GM13976 (cell line): Measurements from ENCODE around the gene PTTG1IP.

Experiments
- DNase-seq: peaks from one replicate; pipeline ENCODE4 v3.0.0; 2012; ENCODE audit warnings: low spot score
- in situ Hi-C: fragments of 300-500 bp; cut with MboI; formaldehyde crosslinking; loops from one replicate; pipeline ENCODE4 v1.12.0; 2022; ENCODE audit warnings: low sequenced_read_pairs, mixed read lengths, inconsistent platforms; ENCODE audit not compliant: unreplicated experiment
- TF ChIP-seq, protein P1 (sequence below): IDR thresholded peaks from 2 replicates; pipeline ENCODE4 v1.5.1; 2012; ENCODE audit warnings: borderline replicate concordance, mild to moderate bottlenecking; ENCODE audit not compliant: insufficient read depth; ENCODE audit errors: extremely low read depth, missing control alignments, control extremely low read depth

PTTG1IP gene

DNA sequence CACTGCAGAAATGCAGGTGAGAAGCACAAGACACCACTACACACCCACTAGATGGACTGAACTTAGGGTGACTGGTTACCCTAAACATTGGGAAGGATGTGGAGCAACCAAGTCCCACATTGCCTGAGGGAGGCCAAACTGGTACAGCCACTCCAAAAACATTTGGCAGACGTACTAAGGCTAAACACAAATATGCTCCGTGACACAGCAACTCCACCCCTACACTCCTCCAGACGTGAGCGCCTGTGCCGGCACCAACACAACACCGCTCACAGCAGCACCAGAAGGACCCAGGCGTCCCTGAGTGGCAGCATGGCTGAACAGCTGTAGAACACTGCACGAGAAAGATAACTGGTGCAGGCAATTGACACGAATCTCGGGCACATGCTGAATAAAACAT lies 14.7 kb downstream of the PTTG1IP start:
- in situ Hi-C loops = no loop called here
- no peak for DNase-seq
- TF ChIP-seq, protein P1, sequence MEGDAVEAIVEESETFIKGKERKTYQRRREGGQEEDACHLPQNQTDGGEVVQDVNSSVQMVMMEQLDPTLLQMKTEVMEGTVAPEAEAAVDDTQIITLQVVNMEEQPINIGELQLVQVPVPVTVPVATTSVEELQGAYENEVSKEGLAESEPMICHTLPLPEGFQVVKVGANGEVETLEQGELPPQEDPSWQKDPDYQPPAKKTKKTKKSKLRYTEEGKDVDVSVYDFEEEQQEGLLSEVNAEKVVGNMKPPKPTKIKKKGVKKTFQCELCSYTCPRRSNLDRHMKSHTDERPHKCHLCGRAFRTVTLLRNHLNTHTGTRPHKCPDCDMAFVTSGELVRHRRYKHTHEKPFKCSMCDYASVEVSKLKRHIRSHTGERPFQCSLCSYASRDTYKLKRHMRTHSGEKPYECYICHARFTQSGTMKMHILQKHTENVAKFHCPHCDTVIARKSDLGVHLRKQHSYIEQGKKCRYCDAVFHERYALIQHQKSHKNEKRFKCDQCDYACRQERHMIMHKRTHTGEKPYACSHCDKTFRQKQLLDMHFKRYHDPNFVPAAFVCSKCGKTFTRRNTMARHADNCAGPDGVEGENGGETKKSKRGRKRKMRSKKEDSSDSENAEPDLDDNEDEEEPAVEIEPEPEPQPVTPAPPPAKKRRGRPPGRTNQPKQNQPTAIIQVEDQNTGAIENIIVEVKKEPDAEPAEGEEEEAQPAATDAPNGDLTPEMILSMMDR = no peak

DNA sequence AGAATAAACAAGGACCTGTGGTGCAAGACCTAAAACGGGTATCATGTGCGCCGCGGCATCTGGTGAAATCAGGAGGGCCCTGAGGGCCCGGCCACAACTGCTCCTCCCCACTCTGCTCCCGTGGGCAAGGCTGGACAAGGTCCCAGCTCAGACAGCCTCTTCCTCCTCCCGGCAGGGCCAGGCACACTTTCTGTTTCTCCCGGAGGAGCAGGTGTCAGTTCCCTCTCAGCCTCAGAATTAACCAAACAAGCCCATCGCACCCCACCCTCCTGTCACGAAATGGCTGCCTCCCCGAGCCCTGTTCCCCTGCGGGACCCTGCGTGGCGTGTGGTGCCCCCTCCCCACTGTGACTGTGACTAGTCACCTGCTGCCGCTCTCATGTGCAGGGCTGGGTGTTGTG lies 15.2 kb downstream of the PTTG1IP start:
- DNase-seq = no peak
- in situ Hi-C loops = no loop called here
- TF ChIP-seq, protein P1 = no peak

DNA sequence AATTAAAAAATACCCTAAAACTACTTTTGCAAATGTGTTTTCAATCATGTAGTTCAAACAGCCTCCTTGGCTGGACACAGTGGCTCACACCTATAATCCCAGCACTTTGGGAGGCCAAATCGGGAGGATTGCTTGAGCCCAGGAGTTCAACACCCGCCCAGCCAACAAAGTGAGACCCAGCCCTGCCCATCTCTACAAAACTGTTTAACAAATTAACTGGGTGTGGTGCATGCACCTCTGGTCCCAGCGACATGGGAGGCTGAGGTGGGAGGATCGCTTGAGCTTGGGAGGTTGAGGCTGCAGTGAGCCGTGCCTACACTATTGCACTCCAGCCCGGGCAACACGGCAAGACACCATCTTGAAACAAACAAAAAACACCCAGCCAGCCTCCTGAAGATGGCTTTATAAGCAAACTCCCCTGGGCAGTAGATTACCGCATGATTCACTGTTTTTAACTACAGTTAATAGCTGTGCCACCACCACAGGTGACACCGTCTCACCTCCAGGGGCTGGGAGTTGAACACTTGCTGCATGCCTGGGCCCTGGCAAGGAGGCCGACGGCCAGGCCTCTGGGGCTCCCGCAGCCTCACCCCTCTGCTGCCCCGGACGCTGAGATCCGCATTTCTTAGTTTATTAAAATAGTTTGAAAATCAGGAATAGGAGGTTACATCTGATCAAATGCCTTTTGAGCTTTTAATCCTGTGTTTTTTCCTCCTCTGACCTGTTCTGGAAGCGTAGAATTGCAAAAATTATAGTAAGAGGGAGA lies 16.2 kb downstream of the PTTG1IP start:
- in situ Hi-C loops = no loop called here
- TF ChIP-seq, protein P1 = no peak
- no peak for DNase-seq

DNA sequence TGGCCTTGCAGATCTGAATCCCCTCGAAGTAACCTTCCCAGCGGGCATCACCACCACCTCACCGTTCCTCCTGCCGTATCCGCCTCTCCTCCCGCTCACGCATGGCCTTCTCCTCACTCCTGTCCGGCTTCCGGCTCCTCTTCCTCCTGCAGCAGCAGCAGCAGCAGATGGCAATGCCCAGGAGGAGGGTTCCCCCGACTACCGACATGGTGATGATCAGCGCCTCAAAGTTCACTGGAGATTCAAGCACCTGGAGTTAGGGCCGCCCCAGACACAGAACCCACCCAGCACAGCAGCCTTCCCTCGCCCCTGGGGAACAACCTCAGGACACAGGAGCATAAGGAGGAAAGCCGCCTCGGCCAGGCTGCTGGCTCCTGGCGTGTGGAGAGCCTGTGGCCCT lies 17.4 kb downstream of the PTTG1IP start:
- in situ Hi-C loops = no loop called here
- TF ChIP-seq, protein P1 = no peak
- no peak for DNase-seq

DNA sequence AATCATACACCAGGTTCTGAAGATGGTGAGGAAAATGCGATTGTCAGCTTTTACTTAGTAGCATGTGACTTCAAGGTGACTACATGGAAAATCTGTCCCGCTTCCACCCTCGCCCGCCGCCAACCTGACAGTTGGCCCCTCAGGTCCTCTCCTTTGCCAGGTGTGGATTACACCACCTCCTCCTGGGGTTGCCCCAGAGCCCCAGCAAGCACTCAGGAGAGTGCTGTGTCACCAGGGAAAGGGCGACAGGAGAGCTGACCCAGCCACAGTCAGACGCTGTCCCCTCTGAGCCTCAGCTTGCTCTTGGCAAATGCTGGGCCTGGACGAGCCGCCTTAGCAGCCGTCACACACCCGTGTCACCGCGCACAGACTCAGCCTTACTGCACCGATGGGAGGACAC lies 17.9 kb downstream of the PTTG1IP start:
- in situ Hi-C loops = no loop called here
- TF ChIP-seq, protein P1 = no peak
- no peak for DNase-seq

DNA sequence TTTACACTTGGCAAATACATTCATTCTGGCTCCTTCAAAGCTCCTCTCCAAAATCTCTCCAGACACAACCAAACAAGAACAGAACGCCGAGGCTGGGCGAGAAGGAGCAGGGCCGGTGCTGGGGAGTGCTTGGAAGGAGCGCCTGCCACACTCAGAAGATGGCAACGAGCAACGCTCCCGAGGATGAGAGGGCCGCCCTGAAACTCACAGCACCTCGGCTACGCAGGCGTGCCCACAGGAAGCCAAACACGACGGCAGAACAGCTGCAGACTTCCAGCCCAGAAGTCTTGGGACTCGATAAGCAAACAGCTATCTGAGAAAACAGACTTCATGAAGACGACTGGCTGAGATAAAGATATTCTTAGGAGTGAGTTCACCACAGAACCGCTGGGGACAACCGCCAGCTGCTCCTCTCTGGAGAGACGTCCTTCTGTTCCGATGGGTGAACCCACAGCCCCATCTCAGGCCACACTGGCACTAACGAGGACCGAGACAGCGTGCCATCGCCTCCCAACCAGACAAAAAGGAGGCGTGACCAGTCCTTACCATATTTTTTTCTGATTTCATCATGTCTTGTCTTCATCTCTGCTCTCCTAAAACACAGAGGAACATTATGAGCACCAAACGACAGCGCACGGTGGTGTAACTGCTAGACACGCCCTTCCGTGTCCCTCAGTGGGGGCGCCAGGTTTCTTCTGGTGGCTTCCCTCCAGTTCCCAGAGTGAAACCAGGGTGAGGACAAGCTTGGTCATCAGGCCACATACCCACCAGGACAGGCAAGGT lies 18.6 kb downstream of the PTTG1IP start:
- TF ChIP-seq, protein P1 = no peak
- DNase-seq = no peak
- in situ Hi-C loops = no loop called here
